ENCODE measurements around the gene OSGEPL1.
"Not testable (repeated sequence)": the region's sequence is repeated elsewhere in the genome, so short reads cannot be mapped to it uniquely, and the experiment has no call there.

The OSGEPL1 gene

GRCh38 chr2:189772212-189772611 is 9.6 kb upstream of the OSGEPL1 start:
- H3K27ac ChIP-seq: no peak overlapping the region

GRCh38 chr2:189770590-189771322 is 8.2 kb upstream of the OSGEPL1 start:
- no peak overlapping the region for H3K27ac ChIP-seq
- TF ChIP-seq CTCF (conservative IDR thresholded peaks at IDR 0.05): no peak
- no peak for TF ChIP-seq ZFX (IDR thresholded peaks at IDR 0.05)

More at GRCh38 chr2:189772212-189772611, 9.6 kb upstream of the OSGEPL1 start:
- no peak for TF ChIP-seq CTCF (conservative IDR thresholded peaks at IDR 0.05)
- no peak for TF ChIP-seq ZFX (IDR thresholded peaks at IDR 0.05)

- TF ChIP-seq ZFX (IDR thresholded peaks at IDR 0.05) (no peak), CTCF (conservative IDR thresholded peaks at IDR 0.05) (no peak)
- no peak overlapping the region for H3K27ac ChIP-seq
These were observed 1.5 kb upstream of the OSGEPL1 start for GRCh38 chr2:189763908-189764661.

GRCh38 chr2:189762229-189762550 is 402 bp downstream of the OSGEPL1 start:
- TF ChIP-seq CTCF (conservative IDR thresholded peaks at IDR 0.05) (no peak), ZFX (IDR thresholded peaks at IDR 0.05) (0 out of 2 replicates have a peak, but pooled peaks have one; percentile 14)
- H3K27ac ChIP-seq: peak overlapping the region; percentile 91

- H3K27ac ChIP-seq: not testable (repeated sequence)
These were observed 2.4 kb downstream of the OSGEPL1 start for GRCh38 chr2:189760154-189760553.

- no peak overlapping the region for H3K27ac ChIP-seq
- TF ChIP-seq ZFX (IDR thresholded peaks at IDR 0.05) (no peak), CTCF (conservative IDR thresholded peaks at IDR 0.05) (no peak)
These were observed 6.2 kb downstream of the OSGEPL1 start for GRCh38 chr2:189756311-189756952.

- no peak overlapping the region for H3K27ac ChIP-seq
- TF ChIP-seq ZFX (IDR thresholded peaks at IDR 0.05): no peak
- TF ChIP-seq CTCF (conservative IDR thresholded peaks at IDR 0.05): peak; percentile 82
These were observed 11.4 kb downstream of the OSGEPL1 start for GRCh38 chr2:189751080-189751658.

All from C4-2B (cell line).